GM12875 (cell line): ENCODE data around the gene ZMIZ2.
"Not testable (repeated sequence)": the region's sequence is repeated elsewhere in the genome, so short reads cannot be mapped to it uniquely, and the experiment has no call there.

Experiments
- H3K4me3 ChIP-seq: one replicate; pipeline ENCODE4 v1.5.1; 2011; ENCODE audit warnings: low read depth, low read length, control low read depth
- CTCF ChIP-seq: IDR thresholded peaks from 2 replicates; pipeline ENCODE4 v1.5.1; 2011; ENCODE audit warnings: low read depth, mild to moderate bottlenecking, control low read depth, inconsistent platforms, low read length, moderate library complexity, borderline replicate concordance; ENCODE audit not compliant: insufficient read depth

The ZMIZ2 gene

GRCh38 chr7:44713680-44714335 lies 34.8 kb upstream of the ZMIZ2 start:
- no peak overlapping the region for H3K4me3 ChIP-seq
- no peak for TF ChIP-seq CTCF

- TF ChIP-seq CTCF, result no peak
- no peak overlapping the region for H3K4me3 ChIP-seq
Measured at GRCh38 chr7:44716205-44716604, 32.4 kb upstream of the ZMIZ2 start.

GRCh38 chr7:44720301-44720700 lies 28.3 kb upstream of the ZMIZ2 start:
- TF ChIP-seq CTCF, result no peak

GRCh38 chr7:44724276-44724675 lies 24.4 kb upstream of the ZMIZ2 start:
- TF ChIP-seq CTCF, result no peak
- no peak overlapping the region for H3K4me3 ChIP-seq

More at GRCh38 chr7:44720301-44720700, 28.3 kb upstream of the ZMIZ2 start:
- H3K4me3 ChIP-seq, result no peak overlapping the region

- not testable (repeated sequence) for H3K4me3 ChIP-seq
Measured at GRCh38 chr7:44726250-44726649, 22.4 kb upstream of the ZMIZ2 start.

GRCh38 chr7:44727158-44727936 lies 21.3 kb upstream of the ZMIZ2 start:
- no peak overlapping the region for H3K4me3 ChIP-seq
- TF ChIP-seq CTCF, result no peak

- no peak for TF ChIP-seq CTCF
Measured at GRCh38 chr7:44727937-44728262, 20.7 kb upstream of the ZMIZ2 start.

More at GRCh38 chr7:44727937-44728262, 20.7 kb upstream of the ZMIZ2 start:
- H3K4me3 ChIP-seq, result no peak overlapping the region
